HCT116 (cell line): ENCODE measurements around the gene VCAN. TPM values are rescaled to one million over a fixed set of nuclear protein-coding genes. Genes with fewer than 3 reads are reported as not detected.

Source experiments
- ATAC-seq: fragments of 200-7000 bp; cut with Tn5 transposase; 2 replicates; pipeline ENCODE4 v1.9.1; 2020; ENCODE audit warnings: mild to moderate bottlenecking, moderate library complexity
- BruUV-seq: library from RNA; stranded (reverse); fragments of 400-500 nt; replicated peaks from 2 replicates; lab custom pipeline; 2021; lab: Mats Ljungman, UMichigan
- CTCF ChIA-PET: fragments of 300-600 bp; sonication (Branson Sonifier 250); formaldehyde crosslinking; loops from one replicate; lab custom pipeline; 2021; ENCODE audit warnings: antibody characterized with exemption; lab: Charles Lee
- POLR2A ChIA-PET: fragments of 300-600, 350-600 bp; sonication (Branson Sonifier 250); formaldehyde crosslinking; loops from one replicate; lab custom pipeline; 2021; ENCODE audit warnings: antibody characterized with exemption; lab: Charles Lee
- RAD21 ChIA-PET, 2 experiments: fragments of 300-600 bp; sonication (Branson Sonifier 250); formaldehyde crosslinking; loops; one replicate each; lab custom pipeline; 2023; ENCODE audit warnings: low total read pairs in 2 of 2; ENCODE audit not compliant: uncharacterized antibody in 2 of 2, unreplicated experiment in 2 of 2, low non-redundant PET in 1 of 2; lab: Charles Lee
- DNase-seq: peaks from one replicate; pipeline ENCODE4 v3.0.0-alpha.2; 2010; ENCODE audit warnings: low read depth, low spot score
- H2AFZ ChIP-seq: fragments of 200-600 bp; shearing (Covaris generic), sonication (generic); 2 replicates; pipeline ENCODE4 v1.6.1; 2017; ENCODE audit warnings: low read depth, mixed run types, mixed read lengths, antibody characterized with exemption, low read length; ENCODE audit not compliant: poor library complexity, severe bottlenecking
- H3K27ac ChIP-seq: 2 replicates; pipeline ENCODE4 v1.5.1; 2012; ENCODE audit warnings: low read depth, low read length
- H3K27me3 ChIP-seq: fragments of 200-600 bp; sonication (generic); 2 replicates; pipeline ENCODE4 v1.6.1; 2016; ENCODE audit warnings: mixed run types, low read length, mixed read lengths; ENCODE audit not compliant: insufficient read depth
- H3K36me3 ChIP-seq, 2 experiments: fragments of 200-500 bp in 1 of 2; fragments of 200-600 bp in 1 of 2; sonication (Bioruptor generic) in 1 of 2; sonication (generic) in 1 of 2; 2 replicates each; pipeline versions ENCODE4 v1.5.1 to v1.6.1; 2014 to 2016; ENCODE audit warnings: low read length in 2 of 2, inconsistent platforms in 1 of 2, mixed read lengths in 1 of 2, mixed run types in 1 of 2; ENCODE audit not compliant: insufficient read depth in 2 of 2, control insufficient read depth in 1 of 2
- H3K4me1 ChIP-seq, 2 experiments: fragments of 200-600 bp in 1 of 2; sonication (generic) in 1 of 2; 2 replicates each; pipeline versions ENCODE4 v1.5.1 to v1.6.1; 2012 to 2017; ENCODE audit warnings: low read length in 2 of 2, inconsistent platforms in 1 of 2, mild to moderate bottlenecking in 1 of 2, mixed read lengths in 1 of 2, mixed run types in 1 of 2, moderate library complexity in 1 of 2; ENCODE audit not compliant: insufficient read depth in 2 of 2, control insufficient read depth in 1 of 2
- H3K4me2 ChIP-seq: fragments of 200-600 bp; sonication (generic); 2 replicates; pipeline ENCODE4 v1.6.1; 2017; ENCODE audit warnings: mixed run types, low read length, mixed read lengths
- H3K4me3 ChIP-seq, 2 experiments: fragments of 200-600 bp in 1 of 2; sonication (generic) in 1 of 2; replicated peaks in 1 of 2; 2 replicates each; pipeline ENCODE4 v1.5.1; 2011 to 2016; ENCODE audit warnings: low read length in 2 of 2, control low read depth in 1 of 2, low read depth in 1 of 2, mild to moderate bottlenecking in 1 of 2, mixed read lengths in 1 of 2, mixed run types in 1 of 2
- H3K79me2 ChIP-seq: fragments of 200-600 bp; sonication (generic); 2 replicates; pipeline ENCODE4 v1.6.1; 2017; ENCODE audit warnings: mild to moderate bottlenecking, mixed run types, low read length, moderate library complexity, mixed read lengths; ENCODE audit not compliant: insufficient read depth
- H3K9ac ChIP-seq: fragments of 200-600 bp; sonication (generic); 2 replicates; pipeline ENCODE4 v1.6.1; 2016; ENCODE audit warnings: low read length, mixed read lengths
- H3K9me2 ChIP-seq: fragments of 200-600 bp; sonication (generic), shearing (Covaris generic); 2 replicates; pipeline ENCODE4 v1.6.1; 2017; ENCODE audit warnings: mixed run types, mild to moderate bottlenecking, moderate library complexity; ENCODE audit not compliant: insufficient read depth
- H3K9me3 ChIP-seq, 2 experiments: fragments of 200-500 bp in 1 of 2; fragments of 200-600 bp in 1 of 2; sonication (Bioruptor generic) in 1 of 2; sonication (generic) in 1 of 2; 2 replicates each; pipeline ENCODE4 v1.6.1; 2014 to 2017; ENCODE audit warnings: low read length in 2 of 2, mixed read lengths in 2 of 2, inconsistent platforms in 1 of 2, low read depth in 1 of 2, mild to moderate bottlenecking in 1 of 2, mixed run types in 1 of 2, moderate library complexity in 1 of 2; ENCODE audit not compliant: control insufficient read depth in 1 of 2, insufficient read depth in 1 of 2
- H4K20me1 ChIP-seq: fragments of 200-600 bp; sonication (generic), shearing (Covaris generic); 2 replicates; pipeline ENCODE4 v1.6.1; 2017; ENCODE audit warnings: mixed run types, mild to moderate bottlenecking, moderate library complexity; ENCODE audit not compliant: insufficient read depth
- ATF3 ChIP-seq: IDR thresholded peaks from 2 replicates; pipeline ENCODE4 v1.6.1; 2012
- CBX3 ChIP-seq: IDR thresholded peaks from 2 replicates; pipeline ENCODE4 v1.6.1; 2012; ENCODE audit warnings: low read depth
- CEBPB ChIP-seq: IDR thresholded peaks from 2 replicates; pipeline ENCODE4 v1.6.1; 2012; ENCODE audit warnings: low read depth
- CTCF ChIP-seq, 3 experiments: fragments of 200-600 bp in 1 of 3; sonication (generic) in 1 of 3; IDR thresholded peaks in 2 of 3; conservative IDR thresholded peaks in 1 of 3; 2 replicates each; pipeline ENCODE4 v1.5.1; 2012 to 2017; ENCODE audit warnings: low read depth in 2 of 3, low read length in 2 of 3, antibody characterized with exemption in 1 of 3, borderline replicate concordance in 1 of 3, control low read depth in 1 of 3, mild to moderate bottlenecking in 1 of 3, mixed read lengths in 1 of 3, mixed run types in 1 of 3, moderate library complexity in 1 of 3; ENCODE audit not compliant: insufficient read depth in 1 of 3
- EGR1 ChIP-seq: IDR thresholded peaks from 2 replicates; pipeline ENCODE4 v1.6.1; 2012; ENCODE audit warnings: low read depth
- ELF1 ChIP-seq: IDR thresholded peaks from 2 replicates; pipeline ENCODE4 v1.6.1; 2012; ENCODE audit warnings: low read depth, borderline replicate concordance
- EZH2phosphoT487 ChIP-seq: fragments of 200-600 bp; IDR thresholded peaks from 2 replicates; pipeline ENCODE4 v1.6.1; 2018; ENCODE audit warnings: antibody characterized with exemption, borderline replicate concordance
- FOSL1 ChIP-seq: IDR thresholded peaks from 2 replicates; pipeline ENCODE4 v1.6.1; 2012; ENCODE audit warnings: low read depth
- JUND ChIP-seq: IDR thresholded peaks from 2 replicates; pipeline ENCODE4 v1.6.1; 2012
- MAX ChIP-seq: IDR thresholded peaks from 2 replicates; pipeline ENCODE4 v1.6.1; 2012
- POLR2AphosphoS5 ChIP-seq: IDR thresholded peaks from 2 replicates; pipeline ENCODE4 v1.6.1; 2011; ENCODE audit warnings: mild to moderate bottlenecking, low read depth, low read length, moderate library complexity
- RAD21 ChIP-seq: IDR thresholded peaks from 2 replicates; pipeline ENCODE4 v1.6.1; 2012; ENCODE audit warnings: low read depth, mild to moderate bottlenecking
- REST ChIP-seq: IDR thresholded peaks from 2 replicates; pipeline ENCODE4 v1.6.1; 2012; ENCODE audit warnings: low read depth
- SP1 ChIP-seq: IDR thresholded peaks from 2 replicates; pipeline ENCODE4 v1.6.1; 2012; ENCODE audit warnings: low read depth
- SRF ChIP-seq: IDR thresholded peaks from 2 replicates; pipeline ENCODE4 v1.6.1; 2012; ENCODE audit warnings: low read depth
- TCF7L2 ChIP-seq: IDR thresholded peaks from 2 replicates; pipeline ENCODE4 v1.7.0; 2011; ENCODE audit warnings: borderline replicate concordance, inconsistent platforms; ENCODE audit not compliant: insufficient read depth, insufficient read length; ENCODE audit errors: extremely low read depth
- ZBTB33 ChIP-seq: IDR thresholded peaks from 2 replicates; pipeline ENCODE4 v1.6.1; 2011; ENCODE audit warnings: mild to moderate bottlenecking, low read length, moderate library complexity; ENCODE audit not compliant: insufficient replicate concordance; ENCODE audit errors: extremely low read depth
- ZFX ChIP-seq: fragments of 450-650 bp; IDR thresholded peaks from 2 replicates; pipeline ENCODE4 v1.6.1; 2017
- ZNF274 ChIP-seq: fragments of 200-500 bp; sonication (Bioruptor generic); IDR thresholded peaks from 2 replicates; pipeline ENCODE4 v1.6.1; 2014; ENCODE audit warnings: mild to moderate bottlenecking, low read depth, low read length, inconsistent platforms
- intact Hi-C: fragments of 100-400 bp; cut with micrococcal nuclease; formaldehyde crosslinking; loops from 2 replicates; pipeline ENCODE4 v1.10.0; 2022
- total RNA-seq: library from RNA; stranded (reverse); gene quantifications from one replicate; pipeline ENCODE4 v1.2.1, GENCODE V29; 2021; ENCODE audit not compliant: unreplicated experiment

VCAN gene
- total RNA-seq, 1 experiment from 2014 or later = 49.9 TPM

- H3K9me2 ChIP-seq = no peaks in the 10 kb centered on the region
- no peaks in the 10 kb centered on the region for H4K20me1 ChIP-seq
- no TSS peak for BruUV-seq
- ChIA-PET CTCF (interaction anchor here (1.0 kb wide), 1 partner anchor 920 kb away, joined by 5 read pairs; no protein-coding TSS in a partner anchor), RAD21 (no interaction called here), POLR2A (interaction anchor here (1.0 kb wide), 1 partner anchor 1200 kb away, joined by 4 read pairs; no protein-coding TSS in a partner anchor)
- H3K79me2 ChIP-seq = no peaks in the 10 kb centered on the region
- no peaks in the 10 kb centered on the region for H3K36me3 ChIP-seq
- peaks cover 4 to 5% of the 10 kb centered on the region in 2 experiments; a peak in 2 of 4 replicates for H3K4me1 ChIP-seq
- TF ChIP-seq SP1 (no peak), JUND (no peak), CTCF (IDR thresholded peaks at IDR 0.05 in 2 of 3, conservative IDR thresholded peaks at IDR 0.05 in 1 of 3; ENCODE audit: borderline replicate concordance in 1 of 3, insufficient read depth in 1 of 3, low read depth in 2 of 3, low read length in 2 of 3) (no peak), EGR1 (no peak), MAX (no peak), ZNF274 (no peak), ZBTB33 (no peak), CBX3 (no peak), EZH2phosphoT487 (no peak), RAD21 (no peak), CEBPB (no peak), TCF7L2 (no peak), ELF1 (no peak), POLR2AphosphoS5 (no peak), ATF3 (no peak), REST (no peak), SRF (no peak), ZFX (no peak), FOSL1 (no peak)
- no peak overlapping the region for H2AFZ ChIP-seq
- intact Hi-C loops = loop anchor here (5.0 to 10.0 kb wide), 4 partner anchors 90 to 965 kb away; partner anchors contain the start of gene VCAN
- H3K27ac ChIP-seq = no peak overlapping the region
- H3K9ac ChIP-seq = no peak overlapping the region
- ATAC-seq = no peak
- no peaks in the 10 kb centered on the region for H3K27me3 ChIP-seq
- no peaks in the 10 kb centered on the region for H3K9me3 ChIP-seq
- no peak overlapping the region for H3K4me2 ChIP-seq
- no peak overlapping the region for H3K4me3 ChIP-seq
- no peak for DNase-seq
Observed at GRCh38 chr5:83562071-83562606, 90.6 kb downstream of the VCAN start.
